Ovary (tissue), 9 donors: ENCODE data around the gene HRH2. TPM values are rescaled to one million over a fixed set of nuclear protein-coding genes. Genes with fewer than 3 reads are reported as not detected.

Experiments
- DNase-seq, 5 donors: peaks; one replicate each; pipeline ENCODE4 v3.0.0-alpha.2; 2019 to 2020
- H3K27ac ChIP-seq, 2 donors: fragments of 200-600 bp; one replicate each; pipeline versions ENCODE4 v1.5.1 to v1.8.0; 2019 to 2022
- H3K27me3 ChIP-seq: fragments of 200-600 bp; one replicate; pipeline ENCODE4 v1.8.0; 2022
- H3K36me3 ChIP-seq: fragments of 200-600 bp; sonication (generic); one replicate; pipeline ENCODE4 v1.5.1; 2019
- H3K4me1 ChIP-seq: one replicate; pipeline ENCODE4 v1.8.1; 2013; ENCODE audit warnings: mild to moderate bottlenecking, moderate library complexity; ENCODE audit not compliant: insufficient read depth
- H3K4me3 ChIP-seq: fragments of 200-600 bp; sonication (generic); one replicate; pipeline ENCODE4 v1.5.1; 2017
- H3K9me3 ChIP-seq, 2 donors: fragments of 200-600 bp in 1 of 2; sonication (generic) in 1 of 2; one replicate each; pipeline versions ENCODE4 v1.5.1 to v1.8.1; 2013 to 2019; ENCODE audit warnings: mild to moderate bottlenecking in 1 of 2, moderate library complexity in 1 of 2
- EP300 ChIP-seq: sonication (generic); formaldehyde crosslinking; IDR thresholded peaks from one replicate; pipeline ENCODE4 v1.6.1; 2017; ENCODE audit warnings: antibody characterized with exemption
- POLR2A ChIP-seq: fragments of 450-650 bp; IDR thresholded peaks from one replicate; pipeline ENCODE4 v1.6.1; 2017; ENCODE audit warnings: antibody characterized with exemption, mild to moderate bottlenecking, moderate library complexity
- WGBS, 3 donors: extraction: QIAGEN DNeasy Blood & Tissue Kit in 1 of 3; methylation state at CpG; one replicate each; pipeline versions ENCODE4 v1.1.5 to v1.1.7; 2013 to 2017; 5-methylcytosine and 5-hydroxymethylcytosine counted together
- intact Hi-C, 4 donors: fragments of 100-400 bp; cut with DNase I; formaldehyde crosslinking; loops; one replicate each; pipeline versions ENCODE4 v1.11.0 to v1.15.1; 2022 to 2023
- polyA plus RNA-seq, 2 donors: library from polyadenylated mRNA; stranded (reverse); fragments of 200-250 nt in 1 of 2; fragments of 350-450 nt in 1 of 2; fragmentation: Illumina TruSeq in 1 of 2; extraction: RNeasy Lipid Tissue Mini Kit (QIAGEN cat#74804) in 1 of 2; gene quantifications; one replicate each; pipeline ENCODE4 v1.2.3, GENCODE V29; 2013 to 2014
- total RNA-seq, 7 donors: library from RNA; depleted of rRNA in 2 of 7; stranded (reverse); fragments of >200 nt in 2 of 7; fragmentation: NEBNext Ultra II Directional in 3 of 7; extraction: Animal tissue kit (Norgen Biotek cat#: 25700) in 3 of 7; gene quantifications; one replicate each; pipeline versions ENCODE4 v1.1.0 to v1.2.4, GENCODE V29; 2016 to 2023
- TF ChIP-seq, protein P1 (sequence below), 3 donors: fragments of 450-650 bp in 2 of 3; fragments of 200-600 bp in 1 of 3; IDR thresholded peaks; one replicate each; pipeline versions ENCODE4 v1.5.1 to v1.8.0; 2016 to 2022; ENCODE audit warnings: antibody characterized with exemption in 3 of 3, mild to moderate bottlenecking in 1 of 3
- donor health status: DM: no; HTN: no; CAD: no; lungs with moderate emphysema.
- donor health status: DM: no; HTN: no; CAD: no.
- donor health status: Bipolar disorder and iron deficiency.
- donor health status: DM: yes; HTN: yes; CAD: no.
- donor health status: DM: no; HTN: no; CAD: no.
- donor health status: DM: yes; HTN: yes; CAD: no.

Gene HRH2
- total and polyA plus RNA-seq, 9 donors: 0.23 to 3.3 (median 1.2) TPM

DNA sequence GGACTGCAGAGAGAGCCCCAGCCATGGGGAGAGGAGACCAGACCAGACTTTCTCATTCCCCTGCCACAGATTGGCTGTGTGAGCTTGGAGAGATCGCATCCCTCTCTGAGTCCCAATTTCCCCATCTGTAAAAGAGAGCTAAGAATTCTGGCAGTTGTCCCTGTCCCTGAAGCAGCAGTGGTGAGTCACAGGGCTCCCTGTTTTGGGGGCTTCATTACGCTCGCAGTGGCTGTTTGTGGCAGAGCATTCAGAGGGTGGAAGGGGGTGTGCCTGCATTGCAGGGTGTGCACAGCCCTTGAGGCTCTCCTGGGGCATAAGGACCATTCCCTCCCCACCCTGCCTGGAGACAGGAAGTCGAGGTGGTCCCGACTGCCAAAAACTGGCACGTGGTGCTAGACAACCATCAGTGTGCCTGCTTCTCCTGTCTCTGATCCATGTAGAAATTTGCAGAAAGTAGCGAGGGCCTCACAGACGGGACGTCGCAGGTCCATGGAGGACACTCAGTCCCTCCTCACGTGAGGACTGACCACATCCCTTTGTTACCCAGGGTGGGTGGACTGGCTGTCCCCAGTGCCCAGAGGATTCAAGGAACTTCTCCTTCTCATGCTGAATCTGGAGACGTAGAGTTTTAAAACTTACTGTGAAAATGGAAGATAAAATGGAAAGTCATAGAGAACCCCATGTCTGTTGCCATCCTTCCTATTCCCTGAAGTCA lies 35.3 kb downstream of the HRH2 start:
- no peak overlapping the region for H3K27ac ChIP-seq
- TF ChIP-seq, protein P1, sequence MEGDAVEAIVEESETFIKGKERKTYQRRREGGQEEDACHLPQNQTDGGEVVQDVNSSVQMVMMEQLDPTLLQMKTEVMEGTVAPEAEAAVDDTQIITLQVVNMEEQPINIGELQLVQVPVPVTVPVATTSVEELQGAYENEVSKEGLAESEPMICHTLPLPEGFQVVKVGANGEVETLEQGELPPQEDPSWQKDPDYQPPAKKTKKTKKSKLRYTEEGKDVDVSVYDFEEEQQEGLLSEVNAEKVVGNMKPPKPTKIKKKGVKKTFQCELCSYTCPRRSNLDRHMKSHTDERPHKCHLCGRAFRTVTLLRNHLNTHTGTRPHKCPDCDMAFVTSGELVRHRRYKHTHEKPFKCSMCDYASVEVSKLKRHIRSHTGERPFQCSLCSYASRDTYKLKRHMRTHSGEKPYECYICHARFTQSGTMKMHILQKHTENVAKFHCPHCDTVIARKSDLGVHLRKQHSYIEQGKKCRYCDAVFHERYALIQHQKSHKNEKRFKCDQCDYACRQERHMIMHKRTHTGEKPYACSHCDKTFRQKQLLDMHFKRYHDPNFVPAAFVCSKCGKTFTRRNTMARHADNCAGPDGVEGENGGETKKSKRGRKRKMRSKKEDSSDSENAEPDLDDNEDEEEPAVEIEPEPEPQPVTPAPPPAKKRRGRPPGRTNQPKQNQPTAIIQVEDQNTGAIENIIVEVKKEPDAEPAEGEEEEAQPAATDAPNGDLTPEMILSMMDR (IDR thresholded peaks at IDR 0.05): no peak
- TF ChIP-seq POLR2A: no peak
- TF ChIP-seq EP300: no peak

DNA sequence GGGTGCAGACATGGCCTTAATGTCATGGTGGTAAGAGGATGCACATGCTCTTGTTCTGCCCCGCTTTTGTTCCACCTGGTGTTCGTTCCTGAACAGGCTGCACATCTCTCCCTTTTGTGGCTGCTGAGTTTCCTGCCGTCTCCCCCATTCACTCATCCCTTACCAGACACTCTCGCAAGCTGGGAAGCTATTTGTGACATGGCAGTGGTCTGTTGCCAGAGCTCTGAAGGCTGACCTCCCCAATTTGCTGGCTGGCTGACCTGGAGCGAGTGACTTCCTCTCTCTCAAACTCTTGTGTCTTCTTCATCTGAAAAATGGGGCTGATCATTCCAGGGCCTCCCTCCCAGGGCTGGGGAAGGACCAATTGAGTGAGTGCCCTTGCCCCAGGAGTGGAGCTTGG lies 35.9 kb downstream of the HRH2 start:
- TF ChIP-seq, protein P1 (IDR thresholded peaks at IDR 0.05): no peak
- TF ChIP-seq EP300: no peak
- no peak for TF ChIP-seq POLR2A
- 46 to 53% (median 49%) methylated on average over 5 of the region's 5 CpGs for WGBS, 3 donors
- no peak for DNase-seq
- H3K36me3 ChIP-seq: no peaks in the 10 kb centered on the region
- H3K27ac ChIP-seq: no peak overlapping the region
- H3K9me3 ChIP-seq: no peaks in the 10 kb centered on the region
- intact Hi-C loops: no loop called here
- H3K27me3 ChIP-seq: no peaks in the 10 kb centered on the region
- no peak overlapping the region for H3K4me3 ChIP-seq
- H3K4me1 ChIP-seq: no peaks in the 10 kb centered on the region

More for the DNA sequence above, 35.3 kb downstream of the HRH2 start:
- Histone ChIP-seq H3K4me3 (no peak overlapping the region), H3K4me1 (no peaks in the 10 kb centered on the region), H3K9me3 (no peaks in the 10 kb centered on the region), H3K27me3 (no peaks in the 10 kb centered on the region), H3K36me3 (no peaks in the 10 kb centered on the region)
- DNase-seq: no peak
- WGBS, 3 donors: 62 to 66% (median 65%) methylated on average over 12 of the region's 12 CpGs
- intact Hi-C loops: no loop called here

GRCh38 chr5:175694371-175695160 lies 36.7 kb downstream of the HRH2 start:
- H3K4me3 ChIP-seq: no peak overlapping the region
- no peaks in the 10 kb centered on the region for H3K9me3 ChIP-seq
- H3K27me3 ChIP-seq: no peaks in the 10 kb centered on the region
- no peaks in the 10 kb centered on the region for H3K4me1 ChIP-seq
- TF ChIP-seq EP300 (no peak), POLR2A (no peak)
- TF ChIP-seq, protein P1 (IDR thresholded peaks at IDR 0.05): no peak
- no peak for DNase-seq
- WGBS, 3 donors: 67 to 74% (median 67%) methylated on average over 13 of the region's 13 CpGs
- intact Hi-C loops: no loop called here
- H3K27ac ChIP-seq: no peak overlapping the region
- H3K36me3 ChIP-seq: no peaks in the 10 kb centered on the region

GRCh38 chr5:175695161-175696126 lies 37.6 kb downstream of the HRH2 start:
- H3K27ac ChIP-seq: no peak overlapping the region
- H3K4me1 ChIP-seq: no peaks in the 10 kb centered on the region
- no peaks in the 10 kb centered on the region for H3K36me3 ChIP-seq
- intact Hi-C loops: no loop called here
- no peak for DNase-seq
- no peak for TF ChIP-seq POLR2A
- TF ChIP-seq, protein P1 (IDR thresholded peaks at IDR 0.05): no peak
- TF ChIP-seq EP300: no peak
- WGBS, 3 donors: 77 to 83% (median 79%) methylated on average over 19 of the region's 19 CpGs
- H3K9me3 ChIP-seq: no peaks in the 10 kb centered on the region
- H3K4me3 ChIP-seq: no peak overlapping the region
- no peaks in the 10 kb centered on the region for H3K27me3 ChIP-seq
